GM18873 (cell line): ENCODE results near the gene AVPR2.

Experiments used
- ATAC-seq: cut with Tn5 transposase; IDR thresholded peaks from one replicate; pipeline ENCODE4 v1.9.1; 2021; ENCODE audit warnings: mild to moderate bottlenecking, moderate library complexity, moderate number of reproducible peaks; ENCODE audit not compliant: unreplicated experiment, low FRiP score

AVPR2 gene

GRCh38 chrX:153948847-153949805 lies 44.7 kb downstream of the AVPR2 start:
- no peak for ATAC-seq

GRCh38 chrX:153950127-153950526 lies 45.7 kb downstream of the AVPR2 start:
- no peak for ATAC-seq

- ATAC-seq = no peak
Measured at GRCh38 chrX:153951683-153952372, 47.4 kb downstream of the AVPR2 start.

- ATAC-seq = no peak
Measured at GRCh38 chrX:153952373-153953026, 48.0 kb downstream of the AVPR2 start.

GRCh38 chrX:153953342-153953830 lies 48.9 kb downstream of the AVPR2 start:
- no peak for ATAC-seq

- ATAC-seq = no peak
Measured at GRCh38 chrX:153953892-153954557, 49.6 kb downstream of the AVPR2 start.

GRCh38 chrX:153954558-153955227 lies 50.2 kb downstream of the AVPR2 start:
- no peak for ATAC-seq

GRCh38 chrX:153955228-153955732 lies 50.8 kb downstream of the AVPR2 start:
- ATAC-seq = no peak

GRCh38 chrX:153956044-153956907 lies 51.8 kb downstream of the AVPR2 start:
- no peak for ATAC-seq
